GM18526 (cell line): ENCODE measurements around the gene CIC.

ENCODE experiments used
- POLR2A ChIP-seq: IDR thresholded peaks from 3 replicates; pipeline ENCODE4 v1.6.1; 2011; ENCODE audit not compliant: insufficient read length; ENCODE audit errors: extremely low read depth

The CIC gene

DNA sequence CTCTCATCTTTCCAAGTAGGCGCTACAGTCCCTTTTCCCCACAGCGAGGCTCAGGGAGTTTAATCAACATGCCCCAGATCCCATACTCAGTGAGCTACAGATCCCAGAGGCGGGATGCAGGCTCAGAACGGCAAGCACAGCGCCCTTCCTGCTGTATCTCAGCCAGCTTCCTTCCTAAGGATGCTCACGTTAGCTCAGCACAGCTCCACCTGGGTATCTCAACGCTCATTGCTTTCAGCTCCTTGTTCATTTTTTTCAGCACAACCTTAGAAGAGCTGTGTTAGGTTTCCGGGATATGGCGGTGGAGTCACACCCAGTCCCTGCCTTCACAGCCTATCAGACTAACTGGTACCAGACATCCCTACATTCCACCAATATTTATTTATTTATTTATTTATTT, 53.3 kb downstream of the CIC start:
- TF ChIP-seq POLR2A: no peak

DNA sequence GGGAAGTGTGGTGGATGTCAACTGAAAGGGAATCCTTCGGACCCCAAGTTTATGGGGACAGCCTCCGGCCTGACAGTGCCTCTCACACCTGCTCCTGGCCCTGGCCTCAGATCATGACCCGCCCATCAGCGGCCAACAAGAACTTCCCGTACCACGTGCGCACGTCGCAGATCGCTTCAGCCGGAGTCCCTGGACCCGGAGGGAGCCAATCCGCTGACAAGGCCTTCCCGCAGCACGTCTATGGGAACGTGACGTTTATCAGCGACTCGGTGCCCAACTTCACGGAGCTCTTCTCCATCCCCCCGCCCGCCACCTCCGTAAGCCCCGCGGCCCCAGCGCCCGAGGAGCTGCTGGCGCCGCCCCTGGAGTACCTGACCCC, 54.4 kb downstream of the CIC start:
- no peak for TF ChIP-seq POLR2A

DNA sequence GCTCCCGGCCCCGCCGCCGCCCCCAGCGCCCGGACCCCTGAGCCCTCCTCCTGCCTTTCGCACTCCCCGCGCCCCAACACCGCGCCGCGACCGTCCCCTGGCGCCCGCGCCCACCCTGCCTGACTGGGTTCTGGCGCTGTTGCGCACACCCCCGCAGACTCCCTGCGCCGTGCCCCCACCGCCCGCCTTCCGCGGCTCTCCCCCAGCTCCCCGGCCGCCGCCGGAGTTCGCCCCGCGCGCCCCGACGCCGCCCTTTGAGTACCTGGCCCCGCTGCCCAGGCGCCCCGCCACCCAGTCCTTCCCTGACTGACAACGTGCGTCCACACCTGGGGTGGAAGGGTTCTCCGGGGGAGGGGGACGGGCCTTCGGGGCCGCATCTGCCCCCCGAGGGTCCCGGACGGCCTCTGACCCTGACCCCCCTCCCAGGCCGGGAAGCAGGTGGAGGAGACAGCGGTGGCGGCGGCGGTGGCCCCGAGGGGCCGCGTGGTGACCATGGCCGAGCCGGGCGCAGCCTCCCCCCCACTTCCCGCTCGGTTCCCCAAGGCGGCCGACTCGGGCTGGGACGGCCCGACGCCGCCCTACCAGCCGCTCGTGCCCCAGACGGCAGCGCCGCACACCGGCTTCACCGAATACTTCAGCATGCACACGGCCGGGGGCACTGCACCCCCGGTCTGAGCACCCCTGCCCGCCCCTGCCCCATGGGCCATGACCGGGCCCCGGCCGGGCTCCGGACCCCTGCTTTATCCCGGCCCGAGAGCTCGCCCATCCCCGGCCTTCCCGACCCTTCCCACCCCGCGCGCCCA, 55.0 kb downstream of the CIC start:
- TF ChIP-seq POLR2A: no peak

DNA sequence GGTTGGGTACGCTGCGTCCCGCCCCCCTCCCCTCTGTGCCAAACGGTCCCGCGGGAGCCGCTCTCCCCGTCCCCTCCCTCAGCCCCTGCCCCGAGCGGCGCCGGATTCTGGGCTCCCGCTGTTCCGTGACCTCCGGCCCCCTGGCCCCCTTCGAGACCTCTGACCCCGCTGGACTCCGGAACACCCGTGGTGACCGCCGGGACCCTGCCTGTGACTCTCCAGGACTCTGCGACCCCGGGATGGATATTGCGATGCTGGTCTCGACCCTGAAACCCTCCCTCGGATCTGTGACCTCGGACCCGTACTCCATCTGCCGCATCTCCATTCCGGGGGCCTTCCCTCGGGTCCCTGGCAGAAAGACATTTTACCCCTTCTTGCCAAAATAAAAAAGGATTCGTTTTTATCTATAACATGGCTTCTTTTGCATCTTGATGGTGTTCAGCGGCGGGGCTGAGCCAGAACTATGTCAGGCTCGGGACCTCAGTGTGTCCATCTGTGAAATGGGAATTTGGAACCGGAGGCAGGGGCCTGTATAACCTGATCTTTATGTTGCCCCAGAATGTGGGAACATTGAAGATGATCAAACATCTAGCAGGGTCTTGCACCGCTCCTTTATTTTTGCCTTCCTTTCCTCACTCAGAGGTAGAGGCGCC, 55.7 kb downstream of the CIC start:
- no peak for TF ChIP-seq POLR2A

DNA sequence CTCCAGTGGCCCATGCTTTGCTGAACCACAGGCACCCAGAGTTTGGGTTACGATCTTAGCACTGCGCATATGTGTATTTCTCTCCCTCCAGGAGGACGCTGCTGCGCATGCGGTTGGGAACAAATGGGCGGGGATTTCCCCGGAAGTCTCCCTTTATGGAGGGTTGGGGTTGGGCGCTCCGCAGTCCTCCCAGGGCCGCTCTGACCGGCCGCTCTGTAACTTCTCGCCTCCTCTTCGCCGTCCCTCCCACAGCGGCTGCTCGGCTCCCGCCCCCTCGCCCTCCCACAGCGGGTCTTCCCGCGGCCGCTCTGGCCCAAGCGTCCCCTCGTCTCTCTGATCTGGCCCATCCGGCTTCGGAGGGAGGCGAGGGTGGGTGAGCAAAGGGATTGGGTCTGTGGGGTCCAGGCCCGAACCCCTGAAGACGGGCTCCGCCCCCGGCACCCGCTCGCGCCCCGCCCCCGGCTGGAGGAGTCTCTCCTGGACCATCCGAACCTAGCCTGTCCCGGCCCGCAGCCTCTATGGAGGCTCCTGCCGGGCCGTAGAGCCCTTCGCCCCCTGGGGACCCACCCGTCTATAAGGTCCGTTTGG, 56.4 kb downstream of the CIC start, which contains the start of gene MEGF8:
Gene MEGF8 (plus strand): TSS at position 328 of the 588 bp plus-strand sequence. CDS start 609 bp downstream, outside the sequence.
- peak; percentile 59 for TF ChIP-seq POLR2A

DNA sequence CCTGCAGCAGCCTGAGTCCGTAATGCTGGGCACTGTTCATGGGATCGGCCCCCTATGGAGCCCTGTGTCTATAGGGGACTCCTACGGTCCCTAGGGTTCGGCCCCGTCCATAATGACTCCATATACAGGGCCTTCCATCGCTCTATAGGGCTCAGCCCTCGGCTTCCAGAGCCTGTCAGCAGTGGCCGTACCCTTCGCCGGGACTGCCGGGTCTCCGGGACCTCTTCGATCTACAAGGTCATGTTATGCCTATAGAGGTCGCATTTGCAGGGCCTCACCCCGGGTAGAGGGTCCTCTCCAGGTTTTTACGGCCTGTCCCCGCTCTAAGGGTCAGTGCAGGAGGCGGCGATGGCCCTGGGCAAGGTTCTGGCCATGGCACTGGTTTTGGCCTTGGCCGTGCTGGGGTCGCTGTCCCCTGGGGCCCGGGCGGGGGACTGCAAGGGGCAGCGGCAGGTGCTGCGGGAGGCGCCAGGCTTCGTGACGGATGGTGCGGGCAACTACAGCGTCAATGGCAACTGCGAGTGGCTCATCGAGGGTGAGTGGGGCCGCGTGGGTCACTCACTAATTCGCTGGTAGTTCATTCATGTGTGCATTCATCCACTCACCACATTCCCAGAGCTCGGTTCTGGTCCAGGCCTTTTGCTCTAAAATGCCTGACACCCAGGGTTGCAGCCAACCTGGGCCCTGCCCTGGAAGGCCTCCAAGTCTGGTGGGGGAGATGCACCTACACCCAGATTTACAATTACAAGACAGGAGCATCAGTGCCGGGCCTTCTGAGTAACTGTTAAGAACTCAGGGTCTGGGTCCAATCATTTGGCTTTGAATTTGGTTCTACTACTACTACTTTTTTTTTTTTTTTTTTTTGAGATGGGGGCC, 57.1 kb downstream of the CIC start:
- TF ChIP-seq POLR2A: no peak

DNA sequence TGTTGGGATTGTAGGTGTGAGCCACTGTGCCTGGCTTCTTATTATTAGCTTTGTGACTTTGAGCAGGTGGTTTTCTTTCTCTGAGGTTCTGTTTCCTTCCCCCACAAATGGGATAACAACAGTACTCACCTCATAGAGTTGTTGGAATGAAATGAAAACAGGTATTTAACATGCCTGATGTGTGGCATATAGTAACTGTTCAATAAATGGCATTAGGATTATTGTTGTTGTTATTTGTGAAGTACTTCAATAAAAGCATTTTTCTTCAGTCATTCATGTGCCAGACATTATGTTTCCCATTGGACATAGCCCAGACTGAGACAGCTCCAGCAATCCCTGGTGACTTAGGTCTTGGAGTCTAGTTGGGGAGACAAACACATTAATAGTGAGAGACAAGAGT, 57.9 kb downstream of the CIC start:
- no peak for TF ChIP-seq POLR2A

DNA sequence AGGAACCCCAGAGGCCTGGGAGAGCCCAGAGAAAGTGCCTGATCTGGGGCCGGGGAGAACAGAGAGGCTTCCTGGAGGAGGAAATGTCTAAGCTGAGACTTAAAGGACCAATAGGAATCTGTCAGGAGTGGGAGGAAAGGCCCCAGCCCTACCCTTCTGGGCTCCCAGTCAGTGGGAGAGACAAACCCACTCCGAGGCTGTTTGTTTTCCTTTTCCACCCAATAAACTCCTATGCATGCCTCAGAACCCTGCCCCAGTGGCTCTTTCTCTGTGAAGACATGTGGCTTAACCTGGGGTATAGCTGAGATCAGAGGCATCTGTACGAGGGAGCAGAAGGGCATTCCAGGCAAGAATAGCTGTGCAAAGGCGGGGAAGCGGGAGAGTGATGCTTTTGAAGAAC, 58.3 kb downstream of the CIC start:
- TF ChIP-seq POLR2A: no peak

DNA sequence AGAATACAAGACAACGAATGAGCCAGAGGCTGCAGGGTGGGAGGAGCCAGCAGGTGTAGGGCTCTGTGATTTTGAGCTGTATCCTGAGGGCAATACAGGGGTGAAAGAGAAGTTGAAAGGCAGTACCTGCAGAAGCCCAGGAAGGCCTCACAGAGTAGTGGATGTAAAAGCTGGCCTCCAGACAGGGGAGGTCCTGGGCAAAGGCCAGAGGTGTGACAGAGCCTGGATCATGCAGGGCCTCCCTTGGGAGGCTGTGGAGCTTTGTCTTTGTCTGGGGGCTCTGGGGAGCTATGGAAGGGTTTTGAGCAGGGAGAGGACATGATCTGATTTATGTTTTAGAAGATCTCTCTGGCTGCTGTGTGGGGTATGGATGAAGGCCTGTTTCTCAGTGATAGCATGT, 59.1 kb downstream of the CIC start:
- TF ChIP-seq POLR2A: no peak

DNA sequence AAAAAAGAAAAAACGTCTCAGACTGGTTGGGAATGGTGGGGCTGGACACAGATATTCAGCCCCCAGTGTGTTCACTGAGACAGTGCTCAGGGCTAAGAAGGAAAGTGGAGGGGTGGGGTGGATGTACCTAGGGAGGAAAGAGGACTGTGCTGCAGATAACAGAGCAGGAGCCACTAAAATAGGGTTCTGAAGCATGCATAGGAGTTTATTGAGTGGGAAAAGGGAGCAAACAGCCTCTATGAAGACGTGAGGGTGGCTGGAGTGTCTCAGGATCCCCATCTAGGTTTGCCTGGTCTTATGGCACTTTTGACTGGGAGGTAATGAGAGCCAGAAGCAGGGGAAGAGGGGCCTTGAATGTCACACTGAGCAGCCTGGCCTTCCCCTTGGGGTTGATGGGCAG, 59.8 kb downstream of the CIC start:
- TF ChIP-seq POLR2A: no peak

DNA sequence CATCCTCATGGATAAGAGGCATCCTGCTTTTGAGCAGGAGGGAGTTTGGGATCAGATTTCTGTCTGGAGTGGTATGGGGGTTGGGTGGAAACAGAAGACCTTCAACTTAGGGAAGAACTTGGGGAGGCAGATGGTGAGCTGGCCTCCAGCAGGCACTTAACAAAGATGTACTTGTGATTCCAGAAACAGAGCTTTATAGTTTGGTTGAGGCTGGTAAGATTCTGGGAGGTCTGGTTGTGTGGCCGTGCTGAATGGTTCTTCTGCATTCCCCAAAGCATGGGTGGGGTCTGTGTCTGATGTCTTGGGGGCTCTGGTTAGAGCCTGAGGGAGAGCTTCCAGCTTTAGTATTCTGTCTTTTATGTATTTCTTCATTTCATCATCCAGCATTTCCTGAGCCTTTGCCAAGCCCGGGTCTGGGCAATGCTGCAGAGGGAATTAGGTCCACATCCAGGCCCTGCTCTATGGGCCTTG, 61.2 kb downstream of the CIC start:
- TF ChIP-seq POLR2A: no peak

DNA sequence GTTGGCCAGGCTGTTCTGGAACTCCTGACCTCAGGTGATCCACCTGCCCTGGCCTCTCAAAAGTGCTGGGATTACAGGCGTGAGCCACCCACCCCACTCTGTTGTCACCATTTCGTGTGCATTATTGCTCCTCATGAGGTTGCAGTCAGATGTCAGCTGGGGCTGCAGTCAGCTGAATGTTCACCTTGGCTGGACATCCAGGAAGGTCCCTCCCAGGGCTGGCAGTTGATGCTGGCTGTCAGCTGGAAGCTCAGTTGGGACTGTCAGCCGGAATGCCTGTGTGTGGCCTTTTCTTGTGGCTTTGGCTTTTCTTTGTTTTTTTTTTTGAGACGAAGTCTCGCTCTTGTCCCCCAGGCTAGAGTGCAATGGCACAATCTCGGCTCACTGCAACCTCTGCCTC, 63.0 kb downstream of the CIC start:
- no peak for TF ChIP-seq POLR2A

DNA sequence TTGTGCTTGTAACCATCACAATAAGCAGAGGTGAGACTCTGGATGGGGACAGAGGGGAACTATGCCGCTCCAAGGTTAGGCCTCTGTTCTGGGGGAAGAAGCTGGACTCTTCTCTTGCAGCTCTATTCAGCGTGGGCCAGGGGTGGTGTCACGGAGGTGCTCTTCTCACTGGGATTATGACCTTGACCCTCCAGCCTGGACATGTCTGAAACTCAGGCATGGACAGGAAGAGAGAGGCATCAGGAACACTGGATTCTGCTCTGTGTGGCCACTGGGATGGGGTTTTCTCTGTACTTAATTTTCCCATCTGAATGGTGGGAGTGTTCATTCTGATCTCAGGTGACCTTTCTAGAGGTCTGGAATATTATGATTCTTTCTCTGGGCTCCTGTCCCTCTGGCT, 64.0 kb downstream of the CIC start:
- TF ChIP-seq POLR2A: no peak

DNA sequence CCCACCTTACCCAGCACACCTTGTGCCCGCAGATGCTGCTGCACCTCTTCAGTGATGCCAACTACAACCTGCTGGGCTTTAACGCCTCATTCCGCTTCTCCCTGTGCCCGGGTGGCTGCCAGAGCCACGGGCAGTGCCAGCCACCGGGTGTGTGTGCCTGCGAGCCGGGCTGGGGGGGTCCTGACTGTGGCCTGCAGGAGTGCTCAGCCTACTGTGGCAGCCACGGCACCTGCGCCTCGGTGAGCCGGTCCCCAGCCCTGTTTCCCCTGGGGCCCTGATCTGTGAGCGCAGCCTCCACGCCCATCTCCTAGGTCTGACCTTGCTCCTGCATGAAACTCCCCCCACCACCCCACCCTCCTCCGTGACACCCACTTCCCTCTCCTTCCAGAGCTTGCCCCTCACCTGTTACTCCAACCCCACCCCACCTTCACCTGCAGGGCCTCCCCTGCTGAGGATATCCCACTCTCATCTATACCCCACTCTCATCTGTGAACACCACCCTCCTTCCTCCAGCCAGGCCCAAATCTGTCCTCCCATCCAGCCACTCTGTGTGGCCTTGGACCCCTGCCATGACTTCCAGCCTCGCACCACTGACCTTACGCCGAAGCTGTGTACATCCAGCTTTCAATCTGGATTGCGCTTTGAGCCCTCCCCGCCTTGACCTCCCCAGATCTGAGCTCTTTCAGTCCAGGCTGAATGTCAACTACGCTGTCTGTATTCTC, 65.1 kb downstream of the CIC start:
- TF ChIP-seq POLR2A: no peak
